Measurements from ENCODE around the gene DHRS7.

DNA sequence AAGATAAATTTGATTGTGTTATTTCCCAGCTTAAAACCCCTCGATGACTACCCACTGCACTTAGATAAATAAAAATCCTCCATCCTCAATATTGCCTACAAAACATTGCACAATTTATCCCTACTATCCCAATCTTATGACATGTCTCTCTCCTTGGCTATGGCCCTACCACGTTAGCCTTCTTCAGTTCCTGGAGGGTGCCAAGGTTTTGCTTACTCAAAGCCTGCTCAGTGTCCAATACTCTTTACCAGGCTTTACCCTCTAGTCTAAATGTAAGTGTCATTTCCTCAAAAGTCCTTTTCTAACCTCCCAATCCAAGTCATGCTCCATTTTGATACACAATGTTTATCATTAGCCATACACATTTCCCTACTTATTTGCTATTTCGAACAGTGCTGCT lies 48.8 kb upstream of the DHRS7 start:
- TF ChIP-seq SNAI2 (CRISPR knock-in tag; IDR thresholded peaks at IDR 0.05): no peak
- no peak for TF ChIP-seq PPARA (CRISPR knock-in tag; IDR thresholded peaks at IDR 0.05; ENCODE audit: borderline replicate concordance)
- TF ChIP-seq ZFP30 (CRISPR knock-in tag; IDR thresholded peaks at IDR 0.05): no peak
- TF ChIP-seq RARB (CRISPR knock-in tag; IDR thresholded peaks at IDR 0.05): no peak
